AG09319 (cell line): Measurements from ENCODE around the gene CAPN9.
"Not testable (repeated sequence)": the region's sequence is repeated elsewhere in the genome, so short reads cannot be mapped to it uniquely, and the experiment has no call there.

Source experiments
- DNase-seq: peaks from one replicate; pipeline ENCODE4 v3.0.0-alpha.2; 2010; ENCODE audit warnings: low read depth; ENCODE audit errors: extremely low read depth
- TF ChIP-seq, protein P1 (sequence below): IDR thresholded peaks from 2 replicates; pipeline ENCODE4 v1.5.1; 2011; ENCODE audit warnings: low read depth, mild to moderate bottlenecking, inconsistent platforms, low read length, moderate library complexity

The CAPN9 gene

DNA sequence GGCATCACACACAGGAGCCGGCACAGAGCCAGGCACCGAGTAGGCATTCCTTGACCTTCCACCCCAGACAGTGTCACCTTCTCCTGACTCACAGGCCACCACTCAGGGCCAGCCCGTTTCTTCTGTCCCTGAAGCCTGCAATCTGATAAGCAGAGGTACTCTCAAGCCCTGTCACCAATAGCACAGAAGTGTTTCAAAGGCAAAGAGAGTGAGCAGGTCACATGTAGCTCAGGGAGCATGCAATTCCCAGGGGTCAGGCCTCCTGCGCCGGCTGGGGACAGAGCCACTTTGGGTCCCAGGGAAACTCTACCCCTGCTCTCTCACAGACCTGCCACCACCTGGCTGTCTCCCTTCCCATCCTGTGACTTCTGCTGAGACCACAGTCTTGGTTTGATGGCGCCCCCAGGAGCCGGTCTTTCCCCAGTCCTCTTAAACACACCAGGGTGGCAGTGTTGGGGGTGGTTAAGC lies 13.2 kb downstream of the CAPN9 start:
- TF ChIP-seq, protein P1, sequence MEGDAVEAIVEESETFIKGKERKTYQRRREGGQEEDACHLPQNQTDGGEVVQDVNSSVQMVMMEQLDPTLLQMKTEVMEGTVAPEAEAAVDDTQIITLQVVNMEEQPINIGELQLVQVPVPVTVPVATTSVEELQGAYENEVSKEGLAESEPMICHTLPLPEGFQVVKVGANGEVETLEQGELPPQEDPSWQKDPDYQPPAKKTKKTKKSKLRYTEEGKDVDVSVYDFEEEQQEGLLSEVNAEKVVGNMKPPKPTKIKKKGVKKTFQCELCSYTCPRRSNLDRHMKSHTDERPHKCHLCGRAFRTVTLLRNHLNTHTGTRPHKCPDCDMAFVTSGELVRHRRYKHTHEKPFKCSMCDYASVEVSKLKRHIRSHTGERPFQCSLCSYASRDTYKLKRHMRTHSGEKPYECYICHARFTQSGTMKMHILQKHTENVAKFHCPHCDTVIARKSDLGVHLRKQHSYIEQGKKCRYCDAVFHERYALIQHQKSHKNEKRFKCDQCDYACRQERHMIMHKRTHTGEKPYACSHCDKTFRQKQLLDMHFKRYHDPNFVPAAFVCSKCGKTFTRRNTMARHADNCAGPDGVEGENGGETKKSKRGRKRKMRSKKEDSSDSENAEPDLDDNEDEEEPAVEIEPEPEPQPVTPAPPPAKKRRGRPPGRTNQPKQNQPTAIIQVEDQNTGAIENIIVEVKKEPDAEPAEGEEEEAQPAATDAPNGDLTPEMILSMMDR = no peak
- DNase-seq = no peak

- no peak for DNase-seq
- TF ChIP-seq, protein P1 = no peak
These were observed 14.4 kb downstream of the CAPN9 start for GRCh38 chr1:230761443-230762167.

DNA sequence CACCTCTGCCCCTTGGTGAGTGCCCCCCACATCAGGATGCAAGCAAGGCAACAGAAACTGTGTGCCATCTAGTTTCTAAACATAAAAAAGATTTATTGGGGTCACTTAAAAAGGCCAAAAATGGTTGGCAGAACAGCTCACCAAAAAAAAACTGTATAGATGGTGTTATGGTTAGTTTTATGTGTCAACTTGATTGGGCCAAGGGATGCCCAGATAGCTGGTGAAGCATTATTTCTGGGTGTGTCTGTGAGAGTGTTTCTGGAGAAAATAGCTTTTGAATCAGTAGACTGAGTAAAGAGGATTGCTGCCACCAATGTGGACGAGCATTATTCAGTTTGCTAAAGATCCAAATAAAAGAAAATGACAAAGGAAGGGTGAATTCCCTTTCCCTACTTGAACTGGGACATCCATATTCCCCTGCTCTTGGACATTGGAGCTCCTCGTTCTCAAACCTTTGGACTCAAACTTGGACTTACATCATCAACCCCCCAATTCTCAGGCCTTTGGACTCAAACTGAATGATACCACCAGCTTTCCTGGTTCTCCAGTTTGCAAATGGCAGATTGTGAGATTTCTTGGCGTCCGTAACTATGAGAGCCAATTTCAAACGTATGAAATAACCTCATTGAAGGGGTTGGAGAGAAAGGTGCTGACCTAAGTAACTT lies 16.9 kb downstream of the CAPN9 start:
- TF ChIP-seq, protein P1 = no peak
- DNase-seq = no peak

DNA sequence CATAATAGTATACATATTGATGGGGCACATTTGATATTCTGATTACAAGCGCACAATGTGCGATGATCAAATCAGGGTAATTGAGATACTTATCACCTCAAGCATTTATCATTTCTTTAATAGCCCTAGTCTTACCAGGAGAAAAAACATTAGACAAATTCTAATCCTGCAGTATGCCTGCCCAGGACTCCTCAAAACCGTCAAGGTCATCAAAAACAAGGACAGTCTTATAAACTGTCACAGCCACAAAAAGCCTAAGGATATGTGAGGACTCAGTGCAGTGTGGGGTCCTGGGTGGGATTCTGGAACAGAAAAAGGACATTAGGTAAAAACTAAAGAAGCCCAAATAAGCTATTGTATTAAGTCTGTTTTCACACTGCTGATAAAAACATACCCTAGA lies 19.1 kb downstream of the CAPN9 start:
- DNase-seq = no peak
- TF ChIP-seq, protein P1 = no peak

GRCh38 chr1:230767859-230768612 lies 20.8 kb downstream of the CAPN9 start:
- DNase-seq = not testable (repeated sequence)

GRCh38 chr1:230768903-230769570 lies 21.8 kb downstream of the CAPN9 start:
- peak; percentile 12 for DNase-seq

GRCh38 chr1:230770317-230770716 lies 23.1 kb downstream of the CAPN9 start:
- TF ChIP-seq, protein P1 = no peak
- no peak for DNase-seq

More at GRCh38 chr1:230768903-230769570, 21.8 kb downstream of the CAPN9 start:
- TF ChIP-seq, protein P1 = no peak
